ENCODE data around the gene GLS.
"Not testable (repeated sequence)": the region's sequence is repeated elsewhere in the genome, so short reads cannot be mapped to it uniquely, and the experiment has no call there.

Gene GLS

GRCh38 chr2:190940454-190940853, 59.8 kb downstream of the GLS start:
- no peak for DNase-seq

DNA sequence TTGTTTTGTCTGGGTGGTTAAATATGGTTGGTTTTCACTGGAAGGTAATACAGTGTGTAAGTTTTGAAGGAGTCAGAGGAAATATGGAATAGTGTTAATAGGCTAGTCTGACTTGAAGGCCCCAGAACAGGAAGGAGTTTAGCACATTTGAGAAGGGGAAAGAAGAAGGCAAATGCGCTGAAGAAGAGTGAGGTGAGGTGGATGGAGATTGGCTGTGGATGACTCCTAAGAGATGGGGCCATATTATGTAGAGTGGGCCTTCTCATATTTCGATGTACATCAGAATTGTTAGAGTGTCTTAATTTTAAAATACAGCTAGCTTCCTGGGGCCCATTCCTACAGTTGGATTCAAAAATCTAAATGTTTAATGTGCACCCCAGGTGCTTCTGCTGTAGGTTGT, 61.0 kb downstream of the GLS start:
- no peak for DNase-seq

DNA sequence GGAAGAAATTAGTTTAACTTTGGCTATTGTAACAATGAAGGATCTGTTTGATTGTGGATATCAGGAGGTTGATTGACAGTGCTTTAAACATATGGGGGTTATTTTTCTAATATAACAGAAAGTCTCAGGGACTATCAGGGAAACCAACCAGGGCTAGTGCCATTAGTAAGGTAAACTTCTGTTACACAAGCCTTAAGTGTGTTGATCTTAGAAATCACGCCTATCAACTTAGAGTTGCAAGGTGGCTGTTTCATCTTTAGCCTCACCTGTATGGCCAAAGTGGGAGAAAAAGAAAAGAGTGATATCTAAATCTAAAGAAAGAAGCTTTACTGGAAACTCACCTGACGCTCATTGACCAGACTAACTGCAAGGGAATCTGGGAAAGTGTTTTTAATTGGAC, 62.1 kb downstream of the GLS start:
- no peak for DNase-seq

- DNase-seq: no peak
Measured at GRCh38 chr2:190943706-190944105, 63.1 kb downstream of the GLS start.

GRCh38 chr2:190947141-190947540, 66.5 kb downstream of the GLS start:
- DNase-seq: no peak

- no peak for DNase-seq
Measured at GRCh38 chr2:190947711-190948251, 67.2 kb downstream of the GLS start.

GRCh38 chr2:190948671-190949070, 68.0 kb downstream of the GLS start:
- peak; percentile 27 for DNase-seq

- DNase-seq: no peak
Measured at GRCh38 chr2:190950566-190950991, 70.0 kb downstream of the GLS start.

DNA sequence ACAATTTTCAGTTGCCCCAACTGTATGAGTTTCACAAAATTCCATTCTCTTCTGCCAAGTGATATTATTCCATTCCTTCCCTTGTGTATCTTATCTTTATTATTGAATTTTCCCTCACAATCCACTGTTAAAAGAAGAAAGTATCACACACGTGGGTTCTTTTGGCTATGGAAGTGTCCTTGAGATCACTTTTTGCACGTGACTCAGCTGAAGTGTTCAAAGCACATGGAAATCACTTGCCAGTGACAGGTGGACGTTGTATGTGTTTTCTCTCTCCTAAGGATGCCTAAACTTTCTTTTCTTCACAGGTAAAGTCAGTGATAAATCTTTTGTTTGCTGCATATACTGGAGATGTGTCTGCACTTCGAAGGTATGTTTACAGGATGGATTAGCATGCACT, 72.6 kb downstream of the GLS start:
- no peak for DNase-seq

DNA sequence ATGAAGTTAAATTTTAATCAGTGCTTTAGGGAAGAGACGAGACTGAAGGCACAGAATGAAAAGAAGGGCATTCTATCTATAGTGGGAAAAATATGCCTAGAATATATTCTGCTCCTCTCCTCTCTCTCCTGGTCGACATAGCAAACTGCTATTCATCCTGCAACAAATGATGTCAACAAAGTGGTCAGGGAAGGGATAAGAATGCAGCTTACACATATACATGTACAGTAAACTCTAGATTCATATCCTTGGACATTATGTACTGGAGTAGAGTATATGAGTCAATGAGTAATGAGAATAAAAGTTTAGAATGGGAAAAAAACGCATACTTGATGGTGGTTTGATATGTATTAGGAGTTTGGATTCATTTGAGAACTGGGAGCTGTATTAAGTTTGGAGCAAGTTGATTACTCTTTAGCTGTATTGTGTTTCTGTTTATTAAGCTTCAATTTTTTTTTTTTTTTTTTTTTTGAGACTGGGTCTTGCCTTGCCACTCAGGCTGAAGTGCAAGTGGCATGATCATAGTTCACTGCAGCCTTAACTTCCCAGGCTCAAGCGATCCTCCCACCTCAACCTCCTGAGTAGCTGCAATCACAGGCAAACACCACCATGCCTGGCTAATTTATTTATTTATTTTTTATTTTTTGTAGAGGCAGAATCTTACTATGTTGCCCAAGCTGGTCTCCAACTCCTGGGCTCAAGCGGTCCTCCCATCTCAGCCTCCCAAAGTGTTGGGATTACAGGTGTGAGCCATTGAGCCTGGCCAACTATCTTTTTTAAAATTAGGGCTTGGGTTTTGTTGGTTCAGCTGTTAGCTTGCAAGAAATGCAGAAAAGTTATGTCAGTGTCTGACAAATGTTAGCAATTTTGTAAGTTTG, 79.5 kb downstream of the GLS start:
- DNase-seq: no peak

DNA sequence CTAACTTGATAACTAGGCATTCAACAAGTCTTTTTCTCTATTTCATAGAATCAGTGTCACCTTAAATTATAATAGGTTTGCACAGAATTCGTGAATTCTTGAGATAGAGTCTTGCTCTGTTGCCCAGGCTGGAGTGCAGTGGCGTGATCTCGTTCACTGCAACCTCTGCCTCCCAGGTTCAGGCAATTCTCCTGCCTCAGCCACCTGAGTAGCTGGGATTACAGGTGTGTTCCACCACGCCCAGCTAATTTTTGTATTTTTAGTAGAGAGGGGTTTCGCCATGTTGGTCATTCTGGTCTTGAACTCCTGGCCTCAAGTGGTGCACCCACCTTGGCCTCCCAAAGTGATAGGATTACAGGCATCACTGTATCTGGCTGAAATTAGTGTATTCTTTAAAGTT, 80.5 kb downstream of the GLS start:
- DNase-seq: not testable (repeated sequence)

GRCh38 chr2:190961918-190962487, 81.4 kb downstream of the GLS start:
- DNase-seq: no peak

GRCh38 chr2:190963088-190963487, 82.5 kb downstream of the GLS start:
- DNase-seq: no peak

DNA sequence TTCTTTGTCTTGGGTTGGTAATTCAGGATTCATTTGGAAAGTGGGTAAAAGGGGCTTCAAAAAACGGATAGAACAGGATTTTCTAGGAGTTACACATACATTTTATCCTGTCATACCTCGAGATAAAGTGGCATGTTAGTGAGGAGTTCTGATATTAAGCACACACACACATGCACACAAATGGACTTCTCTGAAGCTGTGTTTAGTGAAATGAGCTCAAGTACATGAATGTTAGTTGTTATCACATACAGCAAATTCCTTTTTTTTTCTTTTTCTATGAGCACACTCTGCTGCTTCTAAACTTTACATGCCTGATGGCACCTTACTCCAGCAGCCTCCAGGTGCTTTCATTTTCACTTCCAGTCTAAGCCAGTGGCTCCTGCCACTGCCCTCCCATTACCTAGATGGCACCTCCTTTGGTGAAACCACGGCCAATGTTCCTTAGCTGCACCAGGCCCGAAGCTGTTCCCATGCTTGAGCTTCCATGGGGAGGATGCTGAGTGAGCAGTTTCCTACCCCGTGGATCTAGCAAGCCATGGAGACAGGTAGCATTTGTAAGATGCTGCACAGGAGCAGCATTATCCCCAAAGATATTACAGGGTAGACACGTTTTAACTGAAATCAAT, 83.7 kb downstream of the GLS start:
- DNase-seq: no peak

GRCh38 chr2:190965580-190966222, 85.1 kb downstream of the GLS start:
- no peak for DNase-seq

GRCh38 chr2:190968522-190968921, 87.9 kb downstream of the GLS start:
- DNase-seq: no peak

GRCh38 chr2:190970160-190970559, 89.5 kb downstream of the GLS start:
- DNase-seq: no peak

DNA sequence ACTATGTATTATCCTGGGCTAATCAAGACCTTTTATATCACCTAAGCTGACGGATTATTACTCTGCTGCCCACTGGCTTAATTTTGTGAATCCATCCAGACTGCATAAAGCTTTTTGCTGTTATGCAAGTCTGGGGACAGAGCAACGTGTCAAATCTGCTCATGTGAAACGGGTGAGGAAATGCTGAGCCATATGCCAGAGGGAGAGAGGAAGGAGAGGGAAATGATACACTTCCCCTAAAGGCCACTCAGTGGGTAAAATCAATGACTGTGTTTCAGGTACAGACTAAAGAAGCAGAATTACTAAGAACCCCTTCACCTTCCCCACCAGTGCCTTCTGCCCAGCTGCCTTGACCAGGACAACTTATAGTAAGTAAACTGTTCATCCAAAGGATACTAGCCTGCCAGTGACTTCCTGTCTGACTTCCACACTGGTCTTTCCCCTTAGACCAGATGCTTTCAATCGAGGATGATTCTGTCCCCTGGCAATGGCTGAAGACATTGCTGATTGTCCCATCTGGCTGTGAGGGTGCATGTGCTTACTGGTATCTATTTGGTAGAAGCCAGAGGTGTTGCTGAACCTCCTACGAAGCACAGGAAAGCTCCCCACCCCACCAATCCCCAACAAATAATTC, 90.4 kb downstream of the GLS start:
- DNase-seq: no peak

- DNase-seq: no peak
Measured at GRCh38 chr2:190972213-190972612, 91.6 kb downstream of the GLS start.

DNA sequence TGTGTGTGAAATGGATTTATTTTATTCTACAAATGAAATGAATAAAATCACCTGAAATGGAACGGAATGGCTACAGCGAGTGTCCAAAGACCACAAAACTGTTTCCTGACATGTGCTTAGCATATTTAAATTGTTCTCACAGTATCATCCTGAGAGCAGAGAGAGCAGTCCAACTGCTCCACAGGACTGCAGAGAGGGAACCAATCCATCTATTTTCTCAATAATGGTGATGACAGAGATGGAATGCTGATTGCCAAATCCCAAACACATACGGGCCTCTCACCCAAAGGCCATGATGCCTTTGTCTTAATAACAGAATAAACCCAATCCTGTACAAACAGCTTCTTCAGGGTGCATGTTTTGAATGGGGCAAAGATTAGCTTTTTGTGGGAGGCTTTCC, 92.2 kb downstream of the GLS start:
- no peak for DNase-seq

GRCh38 chr2:190973262-190973661, 92.6 kb downstream of the GLS start:
- DNase-seq: no peak

DNA sequence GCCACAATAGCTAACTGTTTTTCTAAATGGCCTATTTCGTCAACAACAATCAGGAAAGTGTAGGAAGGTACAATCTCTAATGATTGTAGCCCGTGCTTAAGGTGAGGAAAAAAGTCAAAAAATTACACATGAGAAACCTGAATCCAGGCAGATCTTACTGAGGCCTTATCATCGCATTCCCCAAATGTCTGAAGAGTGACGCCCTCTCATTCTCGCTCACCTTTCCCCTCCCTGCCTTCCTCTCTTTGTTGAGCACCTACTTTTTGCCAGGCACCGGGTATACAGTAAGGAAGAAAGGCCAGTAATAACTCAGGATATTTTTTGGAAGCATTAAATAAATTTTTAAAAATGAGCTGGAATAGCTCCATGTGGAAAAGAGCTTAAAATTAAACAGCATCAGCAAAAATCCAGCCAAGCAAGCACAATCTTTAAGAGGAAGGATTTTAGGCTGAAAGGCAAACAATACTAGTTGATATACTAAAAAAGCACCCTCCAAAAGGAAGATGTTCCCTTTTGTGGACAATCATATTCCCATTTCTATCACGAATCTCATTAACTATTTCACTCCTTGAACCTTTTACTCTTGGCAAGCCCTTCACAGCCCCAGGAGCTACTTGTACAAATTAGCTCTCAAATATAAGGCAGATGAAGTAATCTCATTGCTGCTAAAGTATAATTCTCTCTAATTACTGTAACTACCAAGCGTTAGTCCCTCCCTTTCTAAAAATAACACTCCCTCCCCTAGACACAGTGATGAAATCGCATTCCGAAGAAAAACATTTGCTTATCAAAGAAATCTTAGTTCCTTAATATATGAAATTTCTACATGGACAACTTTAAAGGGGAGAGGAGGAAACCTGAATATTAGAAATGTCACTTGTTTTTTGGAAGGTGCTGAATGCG, 93.4 kb downstream of the GLS start:
- no peak for DNase-seq

All from stimulated activated CD4-positive, alpha-beta T cell treated with anti-CD3 and anti-CD28 coated beads, Interleukin-15, amount 100 ng/mL, for 24 hours (primary cell).